ENCODE measurements around the gene DNAJA1.

The DNAJA1 gene

DNA sequence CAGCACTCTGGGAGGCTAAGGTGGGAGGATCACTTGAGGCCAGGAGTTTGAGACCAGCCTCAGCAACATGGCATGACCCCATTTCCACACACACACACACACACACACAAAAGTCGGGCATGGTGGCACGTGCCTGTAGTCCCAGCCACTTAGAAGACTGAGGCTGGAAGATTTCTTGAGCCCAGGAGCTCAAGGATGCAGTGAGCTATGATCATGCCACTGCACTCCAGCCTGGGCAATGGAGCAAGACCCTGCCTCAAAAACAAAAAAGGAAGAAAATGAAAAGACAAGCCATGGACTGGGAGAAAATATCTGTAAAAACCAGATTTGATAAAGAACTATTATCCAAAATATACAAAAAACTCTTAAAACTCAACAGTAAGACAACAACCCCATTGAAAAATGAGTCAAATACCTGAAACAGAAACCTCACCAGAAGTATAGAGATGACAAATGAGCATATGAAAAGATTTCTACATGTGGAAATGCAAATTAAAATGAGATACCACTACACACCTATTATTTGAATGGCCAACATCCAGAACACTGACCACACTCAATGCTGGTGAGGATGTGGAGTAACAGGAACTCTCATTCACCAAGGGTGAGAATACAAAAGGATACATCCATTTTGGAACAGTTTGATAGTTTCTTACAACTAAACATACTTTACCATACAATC lies 24.7 kb downstream of the DNAJA1 start:
- no peak overlapping the region for H3K4me3 Mint-ChIP-seq
- peaks cover 52% of the 10 kb centered on the region for H3K36me3 Mint-ChIP-seq (ENCODE audit: low read depth)
- TF ChIP-seq, protein P1, sequence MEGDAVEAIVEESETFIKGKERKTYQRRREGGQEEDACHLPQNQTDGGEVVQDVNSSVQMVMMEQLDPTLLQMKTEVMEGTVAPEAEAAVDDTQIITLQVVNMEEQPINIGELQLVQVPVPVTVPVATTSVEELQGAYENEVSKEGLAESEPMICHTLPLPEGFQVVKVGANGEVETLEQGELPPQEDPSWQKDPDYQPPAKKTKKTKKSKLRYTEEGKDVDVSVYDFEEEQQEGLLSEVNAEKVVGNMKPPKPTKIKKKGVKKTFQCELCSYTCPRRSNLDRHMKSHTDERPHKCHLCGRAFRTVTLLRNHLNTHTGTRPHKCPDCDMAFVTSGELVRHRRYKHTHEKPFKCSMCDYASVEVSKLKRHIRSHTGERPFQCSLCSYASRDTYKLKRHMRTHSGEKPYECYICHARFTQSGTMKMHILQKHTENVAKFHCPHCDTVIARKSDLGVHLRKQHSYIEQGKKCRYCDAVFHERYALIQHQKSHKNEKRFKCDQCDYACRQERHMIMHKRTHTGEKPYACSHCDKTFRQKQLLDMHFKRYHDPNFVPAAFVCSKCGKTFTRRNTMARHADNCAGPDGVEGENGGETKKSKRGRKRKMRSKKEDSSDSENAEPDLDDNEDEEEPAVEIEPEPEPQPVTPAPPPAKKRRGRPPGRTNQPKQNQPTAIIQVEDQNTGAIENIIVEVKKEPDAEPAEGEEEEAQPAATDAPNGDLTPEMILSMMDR (IDR thresholded peaks at IDR 0.05; ENCODE audit: unreplicated experiment in 3 of 3), result no peak
- H3K27ac Mint-ChIP-seq, result no peak overlapping the region
- peaks cover 8% of the 10 kb centered on the region for H3K4me1 Mint-ChIP-seq
- no peaks in the 10 kb centered on the region for H3K9me3 Mint-ChIP-seq
- H3K27me3 Mint-ChIP-seq (ENCODE audit: low read depth), result no peaks in the 10 kb centered on the region

DNA sequence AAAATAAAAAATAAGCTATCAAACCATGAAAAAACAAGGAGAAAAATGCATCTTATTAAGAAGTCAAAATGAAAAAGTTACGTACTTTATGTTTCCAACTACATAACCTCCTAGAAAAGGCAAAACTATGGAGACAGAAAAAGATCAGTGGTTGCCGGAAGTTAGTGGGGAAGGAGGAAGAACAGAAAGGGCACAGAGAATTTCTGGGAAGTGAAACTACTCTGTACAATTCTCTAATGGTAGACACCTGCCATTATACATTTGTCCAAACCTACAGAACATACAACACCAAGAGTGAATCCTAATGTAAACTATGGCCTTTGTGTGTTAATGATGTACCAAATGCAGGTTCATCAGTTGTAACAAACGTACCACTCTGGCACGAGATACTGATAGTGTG lies 26.1 kb downstream of the DNAJA1 start:
- no peaks in the 10 kb centered on the region for H3K9me3 Mint-ChIP-seq
- peaks cover 53% of the 10 kb centered on the region for H3K36me3 Mint-ChIP-seq (ENCODE audit: low read depth)
- no peaks in the 10 kb centered on the region for H3K27me3 Mint-ChIP-seq (ENCODE audit: low read depth)
- no peak overlapping the region for H3K4me3 Mint-ChIP-seq
- H3K27ac Mint-ChIP-seq, result no peak overlapping the region
- H3K4me1 Mint-ChIP-seq, result peaks cover under 1% of the 10 kb centered on the region
- TF ChIP-seq, protein P1 (IDR thresholded peaks at IDR 0.05; ENCODE audit: unreplicated experiment in 3 of 3), result no peak

DNA sequence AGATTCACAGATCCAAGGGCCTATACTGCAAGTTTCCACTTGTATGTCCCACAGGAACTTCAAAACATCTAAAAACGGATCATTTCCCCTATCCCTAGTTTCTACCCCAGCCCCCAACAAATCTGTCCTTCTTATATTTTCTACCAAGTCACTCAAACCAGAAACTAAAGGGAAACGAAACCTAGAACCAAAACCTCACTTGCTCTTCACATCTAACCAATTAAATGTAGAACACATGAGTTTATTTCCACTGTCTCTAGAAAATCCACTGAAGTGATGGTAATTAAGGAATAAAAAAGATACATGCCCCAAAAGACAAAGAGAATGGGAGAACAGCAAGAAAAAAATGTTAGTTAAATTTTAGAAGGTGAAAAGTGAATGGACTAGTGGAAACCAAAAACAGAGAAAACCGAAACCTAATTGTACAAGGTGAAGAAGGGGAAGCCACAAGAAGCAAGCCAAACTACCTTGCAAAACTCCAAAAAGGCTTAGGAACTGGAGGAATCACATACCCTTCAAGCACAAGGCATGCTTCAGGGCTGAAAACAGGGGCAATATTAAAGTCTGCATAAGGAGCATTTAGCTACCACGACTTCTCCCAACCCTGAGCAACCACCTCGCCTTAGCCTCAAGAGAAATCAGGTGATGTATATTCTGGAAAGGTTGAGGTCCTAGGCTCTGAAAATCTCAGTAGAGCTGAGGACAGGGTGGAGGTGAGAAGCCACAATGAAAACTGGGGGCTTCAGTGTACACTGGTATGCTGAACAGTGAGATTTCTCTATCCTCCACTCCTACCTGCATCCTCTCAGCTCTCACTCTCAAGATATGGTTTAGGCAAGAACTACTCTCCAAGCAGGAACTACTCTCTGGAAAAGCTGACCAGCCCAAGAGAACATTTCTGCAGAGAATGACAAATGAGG lies 40.3 kb downstream of the DNAJA1 start:
- H3K27me3 Mint-ChIP-seq (ENCODE audit: low read depth), result no peaks in the 10 kb centered on the region
- H3K9me3 Mint-ChIP-seq, result no peaks in the 10 kb centered on the region
- H3K27ac Mint-ChIP-seq, result peak overlapping the region in 1 of 3 experiments; percentile 28
- H3K4me1 Mint-ChIP-seq, result no peaks in the 10 kb centered on the region
- H3K4me3 Mint-ChIP-seq, result no peak overlapping the region
- peaks cover 71% of the 10 kb centered on the region for H3K36me3 Mint-ChIP-seq (ENCODE audit: low read depth)
- TF ChIP-seq, protein P1 (IDR thresholded peaks at IDR 0.05; ENCODE audit: unreplicated experiment in 3 of 3), result no peak

DNA sequence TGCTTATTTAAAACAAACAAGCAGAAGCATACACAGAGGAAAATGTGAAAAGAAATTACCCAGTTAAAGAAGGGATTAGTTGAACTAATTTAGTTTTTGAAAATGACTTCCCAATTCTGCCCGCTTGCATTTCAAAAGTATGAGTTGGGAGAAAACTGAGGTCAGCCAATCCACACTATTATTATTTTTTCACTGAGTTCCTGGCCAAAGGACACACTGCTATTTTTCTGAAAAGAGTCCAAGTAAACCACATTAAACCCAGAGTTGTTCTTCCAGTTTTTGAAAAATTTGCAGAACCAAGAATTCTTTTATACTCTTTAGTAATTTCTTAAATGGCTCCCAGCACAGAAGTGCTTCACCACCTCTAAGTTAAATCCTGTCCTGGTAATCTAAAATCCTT lies 43.9 kb downstream of the DNAJA1 start:
- H3K36me3 Mint-ChIP-seq (ENCODE audit: low read depth), result peaks cover 69% of the 10 kb centered on the region
- H3K9me3 Mint-ChIP-seq, result no peaks in the 10 kb centered on the region
- TF ChIP-seq, protein P1 (IDR thresholded peaks at IDR 0.05; ENCODE audit: unreplicated experiment in 3 of 3), result no peak

DNA sequence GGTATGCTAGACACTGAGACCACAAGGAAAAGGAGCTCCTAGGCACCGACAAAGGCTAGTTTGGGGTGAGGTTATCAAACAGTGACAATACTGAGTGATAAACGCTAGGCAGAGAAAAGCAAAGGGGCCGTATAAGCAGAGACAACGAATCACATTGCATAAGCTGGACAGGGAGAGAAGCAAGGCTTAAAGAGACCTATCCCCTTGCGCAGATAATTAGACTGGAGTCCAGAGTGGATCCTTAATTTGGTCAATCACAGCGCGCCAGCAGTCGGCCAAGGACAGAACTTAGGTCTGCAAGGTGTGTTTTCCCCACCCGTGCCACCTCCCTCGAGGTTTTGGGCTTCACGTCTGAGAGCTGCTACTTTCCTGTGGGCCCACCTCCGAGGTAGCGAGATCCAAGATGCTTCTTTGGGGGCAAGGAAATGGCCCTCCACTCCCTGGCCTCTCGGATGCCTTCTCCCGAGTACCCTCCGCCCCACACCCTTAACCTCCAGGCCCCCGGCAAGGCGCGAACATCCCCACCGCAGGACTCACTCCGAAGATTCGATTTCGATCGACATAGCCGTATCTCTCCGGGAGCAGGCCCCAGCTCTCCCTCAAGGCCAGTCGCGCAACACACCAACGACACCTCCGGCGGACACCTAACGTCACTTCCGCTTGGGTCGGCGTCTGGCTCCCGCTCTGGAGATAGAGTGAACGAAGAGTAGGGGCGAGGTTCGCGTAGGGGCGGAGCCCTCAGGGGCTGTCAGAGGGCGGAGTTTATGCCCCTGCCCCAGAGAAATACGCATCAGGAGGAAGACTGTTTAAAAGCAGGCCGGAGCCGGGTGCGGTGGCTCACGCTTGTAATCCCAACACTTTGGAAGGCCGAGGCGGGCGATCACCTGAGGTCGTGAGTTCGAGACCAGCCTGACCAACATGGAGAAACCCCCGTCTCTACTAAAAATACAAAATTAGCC lies 51.3 kb downstream of the DNAJA1 start, which contains the start of gene SMU1:
Gene SMU1, minus strand, starts transcription at position 629 of the 959 bp plus-strand sequence. Its CDS starts 66 bp downstream, at position 563.
- H3K9me3 Mint-ChIP-seq, result no peaks in the 10 kb centered on the region
- TF ChIP-seq, protein P1 (IDR thresholded peaks at IDR 0.05; ENCODE audit: unreplicated experiment in 3 of 3), result no peak
- peaks cover 18% of the 10 kb centered on the region for H3K36me3 Mint-ChIP-seq (ENCODE audit: low read depth)
- no peaks in the 10 kb centered on the region for H3K27me3 Mint-ChIP-seq (ENCODE audit: low read depth)
- H3K27ac Mint-ChIP-seq, result peak within 1 kb of the TSS; percentile 95 to 99 (median 99)
- peaks cover 15% of the 10 kb centered on the region for H3K4me1 Mint-ChIP-seq
- H3K4me3 Mint-ChIP-seq, result peak within 1 kb of the TSS; percentile 98 to 99 (median 99)

More for the DNA sequence above, 43.9 kb downstream of the DNAJA1 start:
- Mint-ChIP-seq H3K4me1 (no peaks in the 10 kb centered on the region), H3K4me3 (no peak overlapping the region), H3K27ac (no peak overlapping the region), H3K27me3 (ENCODE audit: low read depth) (no peaks in the 10 kb centered on the region)
